Tibial artery (tissue), 4 donors: ENCODE measurements around the gene SLC35G3.

Source experiments
- DNase-seq, 2 donors: peaks; one replicate each; pipeline ENCODE4 v3.0.0-alpha.2; 2019
- H3K27ac ChIP-seq, 2 donors: fragments of 200-600 bp; sonication (generic) in 1 of 2; 1 replicate in 1 of 2; 2 replicates in 1 of 2; pipeline ENCODE4 v1.5.1; 2018 to 2019; ENCODE audit warnings: mild to moderate bottlenecking in 1 of 2
- H3K27me3 ChIP-seq, 2 donors: fragments of 200-600 bp; sonication (generic) in 1 of 2; one replicate each; pipeline versions ENCODE4 v1.5.1 to v1.6.0; 2016 to 2019
- H3K36me3 ChIP-seq, 3 donors: fragments of 200-600 bp; sonication (generic) in 2 of 3; one replicate each; pipeline ENCODE4 v1.5.1; 2016 to 2019; ENCODE audit warnings: mild to moderate bottlenecking in 2 of 3
- H3K4me1 ChIP-seq, 4 donors: fragments of 200-600 bp; sonication (generic) in 2 of 4; 1 replicate in 3 of 4; 2 replicates in 1 of 4; pipeline ENCODE4 v1.5.1; 2016 to 2019
- H3K4me3 ChIP-seq, 2 donors: fragments of 200-600 bp; sonication (generic) in 1 of 2; 1 replicate in 1 of 2; 2 replicates in 1 of 2; pipeline ENCODE4 v1.5.1; 2018 to 2019; ENCODE audit warnings: mild to moderate bottlenecking in 2 of 2
- H3K9me3 ChIP-seq, 3 donors: fragments of 200-600 bp; sonication (generic) in 1 of 3; one replicate each; pipeline ENCODE4 v1.5.1; 2016 to 2019
- intact Hi-C: fragments of 100-400 bp; cut with DNase I; formaldehyde crosslinking; loops from one replicate; pipeline ENCODE4 v1.15.0; 2023; ENCODE audit warnings: low total_unique reads
- TF ChIP-seq, protein P1 (sequence below), 2 experiments: fragments of 200-600 bp in 1 of 2; fragments of 450-650 bp in 1 of 2; IDR thresholded peaks; one replicate each; pipeline ENCODE4 v1.5.1; 2017 to 2019; ENCODE audit warnings: antibody characterized with exemption in 2 of 2, mild to moderate bottlenecking in 1 of 2, moderate library complexity in 1 of 2

SLC35G3 gene

DNA sequence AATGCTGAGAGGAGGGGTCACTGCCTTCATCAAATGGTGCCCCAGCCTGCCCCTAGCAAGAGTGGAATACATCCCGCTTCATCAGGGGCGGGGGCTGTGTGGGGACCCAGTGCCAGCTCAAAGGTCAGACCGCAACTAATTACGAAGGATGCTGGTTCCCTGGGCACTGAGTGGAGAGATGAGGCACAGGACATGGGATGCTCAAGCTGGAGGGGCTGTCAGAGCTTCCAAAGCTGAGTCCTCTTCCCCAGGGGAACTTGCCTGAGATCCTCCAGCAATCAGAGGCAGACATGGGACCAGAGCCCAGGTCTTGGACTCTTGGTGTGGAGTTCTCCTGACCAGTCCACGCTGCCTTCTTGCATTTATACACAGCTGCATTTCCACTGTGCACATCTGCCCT lies 27.7 kb downstream of the SLC35G3 start:
- H3K27me3 ChIP-seq = peaks cover 0 to 15% of the 10 kb centered on the region in 2 donors
- DNase-seq = no peak
- intact Hi-C loops = no loop called here

DNA sequence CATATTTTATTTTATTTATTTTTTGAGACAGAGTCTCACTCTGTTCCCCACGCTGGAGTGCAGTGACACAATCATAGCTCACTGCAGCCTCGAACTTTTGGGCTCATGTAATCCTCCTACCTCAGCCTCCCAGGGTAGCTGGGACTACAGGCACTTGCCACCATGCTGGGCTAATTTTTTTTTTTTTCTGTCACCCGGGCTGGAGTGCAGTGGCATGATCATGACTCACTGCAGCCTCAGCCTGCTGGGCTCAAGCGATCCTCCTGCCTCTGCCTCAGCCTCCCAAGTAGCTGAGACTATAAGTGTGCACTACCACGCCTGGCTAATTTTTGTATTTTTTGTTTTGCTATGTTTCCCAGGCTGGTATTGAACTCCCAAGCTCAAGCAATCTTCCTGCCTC lies 29.5 kb downstream of the SLC35G3 start:
- TF ChIP-seq, protein P1, sequence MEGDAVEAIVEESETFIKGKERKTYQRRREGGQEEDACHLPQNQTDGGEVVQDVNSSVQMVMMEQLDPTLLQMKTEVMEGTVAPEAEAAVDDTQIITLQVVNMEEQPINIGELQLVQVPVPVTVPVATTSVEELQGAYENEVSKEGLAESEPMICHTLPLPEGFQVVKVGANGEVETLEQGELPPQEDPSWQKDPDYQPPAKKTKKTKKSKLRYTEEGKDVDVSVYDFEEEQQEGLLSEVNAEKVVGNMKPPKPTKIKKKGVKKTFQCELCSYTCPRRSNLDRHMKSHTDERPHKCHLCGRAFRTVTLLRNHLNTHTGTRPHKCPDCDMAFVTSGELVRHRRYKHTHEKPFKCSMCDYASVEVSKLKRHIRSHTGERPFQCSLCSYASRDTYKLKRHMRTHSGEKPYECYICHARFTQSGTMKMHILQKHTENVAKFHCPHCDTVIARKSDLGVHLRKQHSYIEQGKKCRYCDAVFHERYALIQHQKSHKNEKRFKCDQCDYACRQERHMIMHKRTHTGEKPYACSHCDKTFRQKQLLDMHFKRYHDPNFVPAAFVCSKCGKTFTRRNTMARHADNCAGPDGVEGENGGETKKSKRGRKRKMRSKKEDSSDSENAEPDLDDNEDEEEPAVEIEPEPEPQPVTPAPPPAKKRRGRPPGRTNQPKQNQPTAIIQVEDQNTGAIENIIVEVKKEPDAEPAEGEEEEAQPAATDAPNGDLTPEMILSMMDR (IDR thresholded peaks at IDR 0.05) = no peak
- no peak for DNase-seq
- intact Hi-C loops = no loop called here
- H3K27me3 ChIP-seq = peaks cover 0 to 14% of the 10 kb centered on the region in 2 donors
- H3K4me3 ChIP-seq = no peak overlapping the region
- no peaks in the 10 kb centered on the region for H3K9me3 ChIP-seq
- H3K27ac ChIP-seq = no peak overlapping the region
- H3K36me3 ChIP-seq = no peaks in the 10 kb centered on the region
- H3K4me1 ChIP-seq = no peaks in the 10 kb centered on the region

More for the DNA sequence above, 27.7 kb downstream of the SLC35G3 start:
- H3K36me3 ChIP-seq = no peaks in the 10 kb centered on the region
- no peak overlapping the region for H3K27ac ChIP-seq
- H3K4me1 ChIP-seq = no peaks in the 10 kb centered on the region
- H3K9me3 ChIP-seq = no peaks in the 10 kb centered on the region
- TF ChIP-seq, protein P1 (IDR thresholded peaks at IDR 0.05) = no peak
- H3K4me3 ChIP-seq = no peak overlapping the region

DNA sequence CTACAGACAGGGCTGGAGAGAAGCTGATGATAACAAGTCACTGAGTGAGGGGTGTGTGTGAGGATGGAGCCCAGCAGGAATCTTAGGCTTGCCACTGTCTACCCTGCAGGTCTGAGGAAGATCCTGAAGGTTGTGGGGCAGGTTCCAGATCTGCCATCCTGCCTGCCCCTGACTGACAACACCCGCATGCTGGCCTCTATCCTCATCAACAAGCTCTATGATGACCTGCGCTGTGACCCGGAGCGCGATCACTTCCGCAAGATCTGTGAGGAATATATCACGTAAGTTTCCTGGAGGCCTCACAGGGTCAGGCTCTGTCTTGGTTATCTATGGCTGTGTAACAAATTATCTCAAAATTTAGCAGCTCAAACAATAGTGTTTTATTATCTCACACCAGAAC lies 30.3 kb downstream of the SLC35G3 start:
- Histone ChIP-seq H3K36me3 (no peaks in the 10 kb centered on the region), H3K4me3 (no peak overlapping the region), H3K27ac (no peak overlapping the region), H3K27me3 (peaks cover 0 to 14% of the 10 kb centered on the region in 2 donors), H3K9me3 (no peaks in the 10 kb centered on the region), H3K4me1 (no peaks in the 10 kb centered on the region)
- TF ChIP-seq, protein P1 (IDR thresholded peaks at IDR 0.05) = no peak
- DNase-seq = peak in 1 of 2 donors; percentile 15
- intact Hi-C loops = no loop called here

DNA sequence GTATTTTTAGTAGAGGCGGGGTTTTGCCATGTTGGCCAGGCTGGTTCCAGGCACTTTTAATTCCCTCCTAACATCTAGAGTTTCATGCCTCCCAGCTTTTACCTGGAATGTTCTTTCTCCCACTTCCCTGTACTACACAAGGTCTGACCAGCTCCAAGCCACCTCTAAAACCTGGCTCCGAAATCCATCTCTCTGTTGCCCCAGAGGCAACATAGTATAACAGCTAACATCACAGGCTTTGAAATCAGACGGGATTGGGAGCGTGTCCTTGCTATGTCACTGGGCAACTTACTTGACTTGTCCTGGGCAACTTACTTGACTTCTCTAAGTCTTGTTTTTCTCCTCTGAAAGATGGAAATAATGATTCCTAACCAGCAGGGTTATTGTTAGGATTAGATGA lies 31.4 kb downstream of the SLC35G3 start:
- no peaks in the 10 kb centered on the region for H3K4me1 ChIP-seq
- no peak for DNase-seq
- intact Hi-C loops = no loop called here
- H3K27me3 ChIP-seq = peaks cover 0 to 10% of the 10 kb centered on the region in 2 donors
- H3K36me3 ChIP-seq = no peaks in the 10 kb centered on the region
- H3K27ac ChIP-seq = no peak overlapping the region
- H3K9me3 ChIP-seq = no peaks in the 10 kb centered on the region
- TF ChIP-seq, protein P1 (IDR thresholded peaks at IDR 0.05) = no peak
- no peak overlapping the region for H3K4me3 ChIP-seq

DNA sequence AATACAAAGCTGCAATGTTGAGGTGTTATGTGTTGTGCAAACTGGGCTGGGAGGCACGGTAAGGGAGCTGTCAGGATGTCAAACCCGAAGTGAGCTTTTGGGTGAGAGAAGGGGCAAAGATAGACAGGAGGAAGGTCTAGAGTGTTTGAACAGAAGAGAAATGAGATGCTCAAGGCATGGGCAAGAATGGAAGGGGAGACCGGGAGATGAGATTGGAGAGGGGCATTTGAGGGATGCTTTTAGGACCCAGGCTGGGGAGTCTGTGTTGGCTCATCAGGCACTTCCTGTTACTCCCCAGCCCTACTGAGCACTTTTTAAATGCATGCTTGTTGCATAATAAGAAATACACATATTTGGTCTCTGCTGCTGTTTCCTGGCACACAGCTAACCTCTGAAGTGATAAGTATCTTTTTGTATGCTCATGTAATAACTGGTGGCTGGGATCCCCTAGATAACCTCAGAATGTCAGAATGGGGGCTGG lies 32.9 kb downstream of the SLC35G3 start:
- Histone ChIP-seq H3K4me1 (no peaks in the 10 kb centered on the region), H3K9me3 (no peaks in the 10 kb centered on the region), H3K4me3 (no peak overlapping the region), H3K36me3 (no peaks in the 10 kb centered on the region), H3K27me3 (peaks cover 0 to 7% of the 10 kb centered on the region in 2 donors), H3K27ac (no peak overlapping the region)
- intact Hi-C loops = no loop called here
- DNase-seq = peak in 1 of 2 donors; percentile 1
- TF ChIP-seq, protein P1 (IDR thresholded peaks at IDR 0.05) = no peak
